NCI-H526 (cell line): Measurements from ENCODE around the gene COL11A1.

Source experiments
- DNase-seq, 2 experiments: peaks; one replicate each; lab custom pipeline; 2025; lab: John Stamatoyannopoulos, UW

The COL11A1 gene

DNA sequence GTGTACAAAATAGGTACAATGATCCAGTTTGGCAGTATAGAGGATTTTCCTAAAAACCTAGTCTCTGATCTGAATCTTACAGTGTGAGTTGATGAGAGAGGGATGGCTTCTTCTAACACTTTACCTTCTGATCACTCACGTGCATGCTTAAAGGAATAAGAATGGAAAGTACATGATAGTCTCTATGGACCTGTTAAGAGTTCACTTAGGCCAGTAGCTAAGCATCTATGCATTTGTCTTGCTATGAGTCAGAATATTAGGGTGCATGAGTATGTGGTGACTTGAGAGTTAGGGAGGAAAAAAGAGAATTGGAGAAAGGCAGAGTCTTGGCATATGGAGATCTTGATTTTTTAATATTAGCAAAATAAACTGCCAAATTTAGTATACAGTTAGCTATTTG, 206.3 kb downstream of the COL11A1 start:
- DNase-seq: no peak

DNA sequence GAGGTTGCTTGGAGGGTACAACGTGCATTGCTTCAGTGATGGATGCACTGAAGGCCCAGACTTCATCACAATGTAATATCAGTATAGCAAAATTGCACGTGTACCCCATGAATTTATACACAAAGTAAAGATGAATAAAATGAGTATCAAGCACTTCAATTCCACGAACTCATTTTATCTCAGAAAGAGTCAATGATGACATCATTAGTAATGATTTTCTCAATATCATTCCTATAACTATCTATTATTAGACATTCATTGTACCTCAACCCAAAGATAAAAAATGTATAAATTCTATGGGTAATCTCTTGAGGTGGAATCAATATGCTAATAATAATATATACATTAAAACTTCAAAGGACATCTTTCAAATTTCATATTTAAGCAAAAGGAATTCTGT, 208.4 kb downstream of the COL11A1 start:
- DNase-seq: no peak

GRCh38 chr1:102897557-102897956, 210.8 kb downstream of the COL11A1 start:
- DNase-seq: no peak

DNA sequence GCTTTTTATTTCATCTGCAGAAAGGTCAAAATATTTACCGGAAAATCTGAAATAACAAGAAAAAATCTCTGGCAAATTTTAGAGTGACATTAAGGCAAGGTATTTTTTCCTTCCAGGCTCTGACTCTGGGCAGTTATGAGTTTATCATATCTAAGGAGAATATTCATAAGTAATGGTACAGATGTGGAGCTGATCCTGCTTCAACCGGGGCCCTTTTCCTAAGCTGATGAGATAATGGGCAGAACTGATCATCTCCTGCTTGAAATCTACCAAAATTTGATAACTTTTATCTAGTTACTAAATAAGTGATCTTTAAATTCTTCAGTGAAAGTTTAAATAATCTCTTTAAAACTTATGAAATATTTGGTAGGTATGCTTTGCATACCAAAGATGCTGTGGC, 211.6 kb downstream of the COL11A1 start:
- no peak for DNase-seq

GRCh38 chr1:102896286-102896685, 212.0 kb downstream of the COL11A1 start:
- no peak for DNase-seq

GRCh38 chr1:102891868-102892625, 216.3 kb downstream of the COL11A1 start:
- DNase-seq: no peak

- DNase-seq: peak in 1 of 2 experiments; percentile 7
Measured at GRCh38 chr1:102886638-102887037, 221.7 kb downstream of the COL11A1 start.

- DNase-seq: no peak
Measured at GRCh38 chr1:102884238-102884637, 224.1 kb downstream of the COL11A1 start.

DNA sequence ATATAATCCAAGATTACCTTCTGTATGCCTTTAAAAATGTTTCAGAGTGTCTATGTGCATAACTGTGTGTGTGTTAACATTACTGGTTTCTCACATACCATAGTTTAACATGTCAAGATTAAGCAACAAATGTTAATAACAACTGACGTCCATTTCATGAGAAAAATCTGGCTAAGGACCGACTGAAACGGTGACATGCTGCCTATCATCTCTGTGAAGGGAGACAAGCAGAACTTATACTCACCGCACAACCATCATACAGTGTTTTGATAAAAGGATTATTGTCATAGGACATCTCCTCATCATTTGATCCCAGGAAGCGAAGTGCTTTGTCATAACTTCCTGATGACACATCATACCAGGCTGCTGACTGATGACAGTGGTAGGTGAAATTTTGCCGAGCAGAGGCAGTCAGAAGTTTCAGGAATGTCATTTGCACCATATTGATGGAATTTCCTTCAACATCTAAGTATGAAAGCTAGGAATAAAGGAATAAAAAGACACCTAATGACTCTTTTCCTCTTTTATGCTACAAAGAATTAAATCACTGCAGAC, 228.8 kb downstream of the COL11A1 start:
- no peak for DNase-seq

GRCh38 chr1:102875756-102876155, 232.6 kb downstream of the COL11A1 start:
- no peak for DNase-seq

DNA sequence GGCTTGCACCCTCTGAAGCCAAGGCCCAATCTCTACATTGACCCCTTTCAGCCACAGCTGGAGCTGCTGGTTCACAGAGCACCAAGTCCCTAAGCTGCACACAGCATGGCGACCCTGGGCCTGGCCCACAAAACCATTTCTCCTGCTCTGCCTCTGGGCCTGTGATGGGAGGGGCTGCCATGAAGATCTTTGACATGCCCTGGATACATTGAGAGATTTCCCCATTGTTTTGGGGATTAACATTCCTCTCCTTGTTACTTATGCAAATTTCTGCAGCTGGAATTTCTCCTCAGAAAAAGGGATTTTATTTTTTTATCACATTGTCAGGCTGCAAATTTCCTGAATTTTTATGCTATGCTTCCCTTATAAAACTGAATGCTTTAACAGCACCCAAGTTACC, 235.8 kb downstream of the COL11A1 start:
- DNase-seq: no peak

DNA sequence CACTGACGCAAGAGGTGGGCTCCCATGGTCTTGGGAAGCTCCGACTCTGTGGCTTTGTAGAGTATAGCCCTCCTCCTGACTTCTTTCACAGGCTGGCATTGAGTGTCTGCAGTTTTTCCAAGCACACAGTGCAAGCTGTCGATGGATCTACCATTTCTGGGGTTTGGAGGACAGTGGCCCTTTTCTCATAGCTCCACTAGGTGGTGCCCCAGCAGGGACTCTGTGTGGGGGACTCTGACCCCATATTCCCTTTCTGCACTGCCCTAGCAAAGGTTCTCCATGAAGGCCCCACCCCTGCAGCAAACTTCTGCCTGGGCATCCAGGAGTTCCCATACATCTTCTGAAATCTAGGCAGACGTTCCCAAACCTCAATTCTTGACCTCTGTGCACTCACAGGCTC, 236.2 kb downstream of the COL11A1 start:
- DNase-seq: peak in 1 of 2 experiments; percentile 12

GRCh38 chr1:102863704-102864103, 244.6 kb downstream of the COL11A1 start:
- no peak for DNase-seq

GRCh38 chr1:102861247-102861646, 247.1 kb downstream of the COL11A1 start:
- DNase-seq: no peak

- DNase-seq: no peak
Measured at GRCh38 chr1:102858695-102859094, 249.6 kb downstream of the COL11A1 start.

- DNase-seq: no peak
Measured at GRCh38 chr1:102857251-102857650, 251.1 kb downstream of the COL11A1 start.

- no peak for DNase-seq
Measured at GRCh38 chr1:102853701-102854187, 254.6 kb downstream of the COL11A1 start.

DNA sequence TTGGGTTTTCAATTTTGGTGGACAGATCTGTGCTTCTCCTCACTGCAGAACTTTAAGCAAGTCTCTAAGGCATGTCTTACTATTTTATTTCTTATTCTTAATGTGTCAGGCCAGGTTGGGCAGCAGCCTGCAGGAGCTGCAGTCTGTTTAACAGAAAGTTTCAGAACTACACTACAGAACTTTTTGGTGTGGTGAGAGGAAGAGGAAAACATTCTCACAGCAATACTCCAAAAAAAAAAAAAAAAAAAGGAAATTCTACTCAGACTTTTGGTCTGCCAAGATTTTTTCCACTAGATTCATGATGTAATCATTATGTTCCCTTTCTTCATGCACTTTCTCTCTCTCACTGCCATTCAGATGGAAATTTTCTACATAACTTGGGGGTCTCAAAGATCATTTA, 255.2 kb downstream of the COL11A1 start:
- no peak for DNase-seq

- no peak for DNase-seq
Measured at GRCh38 chr1:102852613-102853012, 255.7 kb downstream of the COL11A1 start.

DNA sequence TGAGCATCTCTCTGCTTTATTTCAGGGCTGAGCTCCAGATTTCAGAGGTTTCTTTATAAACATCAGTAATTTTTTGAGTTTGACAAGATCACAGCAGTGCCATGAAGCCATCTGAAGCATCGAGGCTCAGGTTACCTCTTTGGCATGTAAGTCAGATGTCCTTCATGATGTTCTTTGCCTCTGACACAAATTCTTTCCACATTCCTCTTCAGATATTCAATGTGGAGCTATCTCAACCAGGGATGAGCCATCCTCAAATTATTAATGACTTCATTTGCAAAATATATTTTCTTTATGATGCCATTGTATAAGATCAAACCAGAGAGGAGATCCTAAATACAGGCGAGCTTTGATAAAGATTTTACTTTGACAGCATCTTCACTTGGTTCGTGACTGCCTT, 256.7 kb downstream of the COL11A1 start:
- DNase-seq: no peak

GRCh38 chr1:102842606-102843005, 265.7 kb downstream of the COL11A1 start:
- DNase-seq: no peak

DNA sequence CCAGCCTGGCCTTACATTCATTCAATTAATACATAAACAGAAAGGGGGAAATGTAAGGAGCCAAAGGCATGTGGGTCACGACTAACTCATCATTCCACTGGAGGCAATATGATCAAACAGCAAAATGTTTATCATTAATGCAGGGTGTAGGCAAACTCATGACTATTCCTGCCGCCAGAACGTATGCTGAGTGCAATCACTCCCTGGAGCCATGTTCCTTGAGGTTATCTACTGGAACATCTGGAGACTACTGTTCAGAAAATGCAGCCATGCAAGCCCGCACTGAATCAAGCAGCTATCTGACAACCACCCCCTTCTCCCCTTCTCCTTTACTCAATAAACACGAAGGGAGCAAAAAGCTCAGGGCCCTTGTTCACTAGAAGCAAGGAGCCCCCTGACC, 267.6 kb downstream of the COL11A1 start:
- DNase-seq: no peak

DNA sequence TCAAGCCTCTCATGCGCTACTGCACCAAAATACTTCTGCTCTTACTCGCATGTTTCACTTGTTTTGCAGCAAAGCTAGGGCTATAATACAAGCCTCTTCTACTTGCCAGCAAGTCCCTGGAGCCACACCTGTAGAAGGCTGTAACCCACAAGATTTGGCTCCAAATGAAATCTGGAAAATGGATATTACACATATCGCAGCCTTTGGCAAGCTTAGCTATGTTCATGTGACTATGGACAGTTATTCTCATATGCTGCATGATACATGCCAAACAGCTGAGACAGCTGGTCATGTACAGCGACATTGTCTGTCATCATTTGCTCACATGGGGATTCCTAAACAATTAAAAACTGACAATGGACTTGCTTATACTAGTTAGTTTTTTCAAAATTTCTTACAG, 270.3 kb downstream of the COL11A1 start:
- no peak for DNase-seq

DNA sequence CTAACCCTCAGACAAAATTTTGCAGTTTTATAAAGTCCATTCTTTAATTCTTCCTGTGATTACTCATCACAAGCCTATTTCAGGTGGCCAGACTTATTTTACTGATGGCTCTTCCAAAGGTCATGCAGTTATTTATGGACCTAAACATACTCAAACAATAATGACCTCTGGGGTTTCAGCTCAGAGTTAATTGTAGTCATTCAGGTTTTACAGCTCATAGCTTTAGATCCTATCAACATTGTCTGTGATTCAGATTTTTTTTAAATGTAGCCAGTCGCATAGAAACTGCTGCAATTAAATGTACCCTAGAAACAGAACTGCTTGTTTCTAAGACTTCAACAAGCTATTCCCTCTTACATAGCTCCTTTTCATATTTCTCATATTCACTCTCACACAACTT, 270.8 kb downstream of the COL11A1 start:
- no peak for DNase-seq
